T-cell (primary cell): ENCODE data around the gene ZNF175. TPM values are rescaled to one million over a fixed set of nuclear protein-coding genes. Genes with fewer than 3 reads are reported as not detected.

ENCODE experiments used
- ATAC-seq, 4 experiments: fragments of 200-7000 bp in 3 of 4; fragments of 150-1000 bp in 1 of 4; cut with Tn5 transposase; replicated peaks in 1 of 4; 1 replicate in 3 of 4; 2 replicates in 1 of 4; pipeline ENCODE4 v1.10.0; 2021; ENCODE audit warnings: moderate library complexity in 3 of 4, mild to moderate bottlenecking in 2 of 4, moderate number of reproducible peaks in 1 of 4
- CTCF ChIA-PET, 2 donors: fragments of 300-600 bp; sonication (Branson Sonifier 250); formaldehyde crosslinking; loops; one replicate each; lab custom pipeline; 2022; ENCODE audit warnings: antibody characterized with exemption in 2 of 2; lab: Charles Lee
- POLR2A ChIA-PET, 2 donors: fragments of 300-600 bp; sonication (Branson Sonifier 250); formaldehyde crosslinking; loops; one replicate each; lab custom pipeline; 2022; ENCODE audit warnings: antibody characterized with exemption in 2 of 2; lab: Charles Lee
- DNase-seq, 35 experiments: peaks; one replicate each; pipeline versions ENCODE4 v3.0.0 to v3.0.0-alpha.2; 2013 to 2023
- H3K27ac ChIP-seq: one replicate; pipeline ENCODE4 v1.5.1; 2013; ENCODE audit warnings: low read length
- H3K27me3 ChIP-seq, 2 experiments: replicated peaks in 1 of 2; 1 replicate in 1 of 2; 2 replicates in 1 of 2; pipeline versions ENCODE4 v1.6.1 to v1.7.0; 2013; ENCODE audit warnings: low read length in 1 of 2, mixed read lengths in 1 of 2; ENCODE audit not compliant: control insufficient read depth in 2 of 2, insufficient read depth in 2 of 2; ENCODE audit errors: extremely low read depth in 1 of 2
- H3K36me3 ChIP-seq, 2 donors: 1 replicate in 1 of 2; 2 replicates in 1 of 2; pipeline versions ENCODE4 v1.6.1 to v1.7.0; 2013; ENCODE audit warnings: low read length in 1 of 2; ENCODE audit not compliant: control insufficient read depth in 2 of 2, insufficient read depth in 1 of 2; ENCODE audit errors: extremely low read depth in 1 of 2
- H3K4me1 ChIP-seq, 2 experiments: 1 replicate in 1 of 2; 2 replicates in 1 of 2; pipeline versions ENCODE4 v1.6.1 to v1.7.0; 2013; ENCODE audit warnings: low read length in 2 of 2, mixed read lengths in 1 of 2; ENCODE audit not compliant: insufficient read depth in 2 of 2, control insufficient read depth in 1 of 2; ENCODE audit errors: extremely low read depth in 1 of 2
- H3K4me3 ChIP-seq, 2 donors: 1 replicate in 1 of 2; 2 replicates in 1 of 2; pipeline versions ENCODE4 v1.5.1 to v1.7.0; 2013; ENCODE audit warnings: mild to moderate bottlenecking in 2 of 2, low read length in 1 of 2, moderate library complexity in 1 of 2; ENCODE audit not compliant: control insufficient read depth in 1 of 2; ENCODE audit errors: extremely low read depth in 1 of 2
- H3K9me3 ChIP-seq: 2 replicates; pipeline ENCODE4 v1.7.0; 2013
- H3K27ac Mint-ChIP-seq, 2 donors: one replicate each; pipeline ENCODE4 v1.8.0; 2020 to 2021; ENCODE audit warnings: mild to moderate bottlenecking in 2 of 2, mixed read lengths in 2 of 2
- H3K27me3 Mint-ChIP-seq, 2 donors: one replicate each; pipeline ENCODE4 v1.8.0; 2021 to 2022; ENCODE audit warnings: mixed read lengths in 2 of 2
- H3K36me3 Mint-ChIP-seq: one replicate; pipeline ENCODE4 v1.8.0; 2021; ENCODE audit warnings: mixed read lengths
- H3K4me1 Mint-ChIP-seq, 3 donors: one replicate each; pipeline ENCODE4 v1.8.0; 2020 to 2022; ENCODE audit warnings: mixed read lengths in 3 of 3, mild to moderate bottlenecking in 1 of 3
- H3K4me3 Mint-ChIP-seq, 3 donors: one replicate each; pipeline ENCODE4 v1.8.0; 2020 to 2022; ENCODE audit warnings: mild to moderate bottlenecking in 3 of 3, mixed read lengths in 3 of 3, moderate library complexity in 3 of 3
- H3K9me3 Mint-ChIP-seq, 3 donors: one replicate each; pipeline ENCODE4 v1.8.0; 2020 to 2022; ENCODE audit warnings: mixed read lengths in 3 of 3
- WGBS: methylation state at CpG from one replicate; pipeline ENCODE4 v1.1.5; 2013; ENCODE audit warnings: missing lambda C conversion rate; ENCODE audit not compliant: insufficient coverage; 5-methylcytosine and 5-hydroxymethylcytosine counted together
- total RNA-seq, 35 experiments: library from RNA in 6 of 35; stranded (reverse) in 6 of 35; fragments of 120-200 nt in 1 of 35; gene quantifications; one replicate each; pipeline versions ENCODE4 v1.2.1 to v1.2.4 and lab custom pipeline; 2013 to 2026

ZNF175 gene
- total RNA-seq, 5 donors from 2014 or later (not counting 1 experiment from before 2014, with no cell fraction given), result 6.7 to 16.8 (median 12.3) TPM

DNA sequence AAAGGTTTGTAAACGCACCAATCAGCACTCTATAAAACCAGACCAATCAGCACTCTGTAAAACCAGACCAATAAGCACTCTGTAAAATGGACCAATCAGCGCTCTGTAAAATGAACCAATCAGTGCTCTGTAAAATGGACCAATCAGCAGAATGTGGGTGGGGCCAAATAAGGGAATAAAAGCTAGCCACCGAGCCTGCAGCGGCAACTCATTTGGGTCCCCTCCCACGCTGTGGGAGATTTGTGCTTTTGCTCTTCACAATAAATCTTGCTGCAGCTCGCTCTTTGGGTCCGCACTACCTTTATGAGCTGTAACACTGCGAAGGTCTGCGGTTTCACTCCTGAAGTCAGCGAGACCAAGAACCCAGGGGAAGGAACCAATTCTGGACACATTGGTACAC lies 28.0 kb downstream of the ZNF175 start:
- H3K9me3 Mint-ChIP-seq, result peaks cover 0 to 5% (median 0%) of the 10 kb centered on the region in 3 donors
- no peaks in the 10 kb centered on the region for H3K36me3 ChIP-seq
- H3K4me1 Mint-ChIP-seq, result peaks cover 14 to 19% (median 15%) of the 10 kb centered on the region in 3 donors
- DNase-seq (no peak), ATAC-seq (no peak)
- no peak overlapping the region for H3K27ac Mint-ChIP-seq
- no peak overlapping the region for H3K27ac ChIP-seq
- no peak overlapping the region for H3K4me3 ChIP-seq
- H3K4me3 Mint-ChIP-seq, result no peak overlapping the region
- peaks cover 35 to 51% of the 10 kb centered on the region in 2 donors for H3K27me3 Mint-ChIP-seq
- POLR2A ChIA-PET, result no interaction called here
- H3K9me3 ChIP-seq, result no peaks in the 10 kb centered on the region
- WGBS, result 96% methylated on average over 9 of the region's 10 CpGs
- H3K36me3 Mint-ChIP-seq, result peaks cover 7% of the 10 kb centered on the region
- H3K4me1 ChIP-seq, result peaks cover 4 to 15% of the 10 kb centered on the region in 2 experiments
- CTCF ChIA-PET, result no interaction called here
- H3K27me3 ChIP-seq, result peaks cover 0 to 36% of the 10 kb centered on the region in 2 experiments

GRCh38 chr19:51600940-51601580 lies 30.0 kb downstream of the ZNF175 start:
- Histone ChIP-seq H3K36me3 (no peaks in the 10 kb centered on the region), H3K4me3 (no peak overlapping the region), H3K4me1 (peaks cover 0 to 6% of the 10 kb centered on the region in 2 experiments), H3K27me3 (peaks cover 4 to 39% of the 10 kb centered on the region in 2 experiments), H3K27ac (no peak overlapping the region), H3K9me3 (no peaks in the 10 kb centered on the region)
- H3K4me3 Mint-ChIP-seq, result no peak overlapping the region
- ChIA-PET CTCF (no interaction called here), POLR2A (no interaction called here)
- WGBS, result 17% methylated on average over 52 of the region's 59 CpGs
- H3K4me1 Mint-ChIP-seq, result peaks cover 0 to 6% (median 2%) of the 10 kb centered on the region in 3 donors
- peak in 3 of 4 experiments; percentile 31 to 53 (median 33) for ATAC-seq
- H3K27me3 Mint-ChIP-seq, result peaks cover 42 to 50% of the 10 kb centered on the region in 2 donors
- no peak overlapping the region for H3K27ac Mint-ChIP-seq
- peaks cover 7% of the 10 kb centered on the region for H3K36me3 Mint-ChIP-seq
- H3K9me3 Mint-ChIP-seq, result no peaks in the 10 kb centered on the region
- peak in 8 of 35 experiments; percentile 4 to 25 (median 16) for DNase-seq

- peaks cover 0 to 6% of the 10 kb centered on the region in 2 experiments for H3K4me1 ChIP-seq
- peaks cover 7% of the 10 kb centered on the region for H3K36me3 Mint-ChIP-seq
- H3K9me3 Mint-ChIP-seq, result peaks cover 0 to 2% (median 0%) of the 10 kb centered on the region in 3 donors
- H3K27ac Mint-ChIP-seq, result no peak overlapping the region
- H3K4me3 Mint-ChIP-seq, result no peak overlapping the region
- CTCF ChIA-PET, result no interaction called here
- no peak overlapping the region for H3K4me3 ChIP-seq
- ATAC-seq (no peak), DNase-seq (no peak)
- no peak overlapping the region for H3K27ac ChIP-seq
- POLR2A ChIA-PET, result no interaction called here
- H3K9me3 ChIP-seq, result no peaks in the 10 kb centered on the region
- no peaks in the 10 kb centered on the region for H3K36me3 ChIP-seq
- 98% methylated on average over 13 of the region's 20 CpGs for WGBS
- H3K27me3 ChIP-seq, result peaks cover 4 to 35% of the 10 kb centered on the region in 2 experiments
- H3K4me1 Mint-ChIP-seq, result peaks cover 0 to 8% (median 2%) of the 10 kb centered on the region in 3 donors
- peaks cover 33 to 42% of the 10 kb centered on the region in 2 donors for H3K27me3 Mint-ChIP-seq
Measured at GRCh38 chr19:51602189-51602854, 31.2 kb downstream of the ZNF175 start.

- no peak overlapping the region for H3K4me3 Mint-ChIP-seq
- no peaks in the 10 kb centered on the region for H3K36me3 ChIP-seq
- ChIA-PET CTCF (no interaction called here), POLR2A (no interaction called here)
- peaks cover 3% of the 10 kb centered on the region for H3K36me3 Mint-ChIP-seq
- H3K9me3 ChIP-seq, result no peaks in the 10 kb centered on the region
- ATAC-seq (peak in 1 of 4 experiments; percentile 19), DNase-seq (peak in 1 of 35 experiments; percentile 29)
- no peak overlapping the region for H3K4me3 ChIP-seq
- WGBS, result 24% methylated on average over 2 of the region's 6 CpGs
- peaks cover 0 to 6% (median 6%) of the 10 kb centered on the region in 3 donors for H3K9me3 Mint-ChIP-seq
- H3K27ac Mint-ChIP-seq, result no peak overlapping the region
- peaks cover 29 to 42% of the 10 kb centered on the region in 2 donors for H3K27me3 Mint-ChIP-seq
- peaks cover 0 to 5% (median 0%) of the 10 kb centered on the region in 3 donors for H3K4me1 Mint-ChIP-seq
- no peaks in the 10 kb centered on the region for H3K4me1 ChIP-seq
- no peak overlapping the region for H3K27ac ChIP-seq
- H3K27me3 ChIP-seq, result peaks cover 4 to 10% of the 10 kb centered on the region in 2 experiments
Measured at GRCh38 chr19:51607077-51607476, 36.0 kb downstream of the ZNF175 start.

DNA sequence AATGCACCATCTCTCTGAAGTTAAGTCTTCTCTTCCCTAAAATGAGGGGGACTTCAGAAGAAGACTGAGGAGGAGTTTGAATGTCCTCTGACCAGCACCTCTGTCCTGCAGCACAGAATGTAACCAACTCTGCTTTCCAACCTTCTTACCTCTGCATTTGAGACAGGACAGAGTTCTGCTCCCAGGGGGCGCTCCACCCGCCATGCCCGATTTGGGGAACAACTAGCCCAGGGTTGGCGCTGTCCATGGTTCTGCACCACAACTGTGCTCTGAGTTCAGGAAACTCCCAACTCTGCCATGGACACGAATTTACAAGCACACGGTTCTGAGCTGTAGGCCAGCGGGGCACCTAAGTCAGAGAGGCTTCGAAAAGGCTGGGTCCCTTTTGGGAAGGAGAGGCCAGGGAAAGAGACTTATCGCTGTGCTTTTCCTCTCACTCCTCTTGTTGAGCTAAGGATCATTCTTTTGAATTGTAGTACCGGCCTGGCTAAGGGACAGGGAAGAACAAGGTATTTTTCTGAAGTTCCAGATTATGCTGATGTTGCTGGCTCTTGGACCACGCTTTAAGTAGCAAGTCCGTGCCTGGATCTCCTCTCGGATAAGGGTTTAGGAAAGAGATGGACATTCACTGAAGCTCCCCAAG lies 37.0 kb downstream of the ZNF175 start:
- Mint-ChIP-seq H3K27me3 (peaks cover 37 to 42% of the 10 kb centered on the region in 2 donors), H3K9me3 (peaks cover 9 to 15% (median 13%) of the 10 kb centered on the region in 3 donors), H3K27ac (no peak overlapping the region), H3K4me1 (peaks cover 0 to 2% (median 0%) of the 10 kb centered on the region in 3 donors), H3K36me3 (peaks cover 5% of the 10 kb centered on the region), H3K4me3 (no peak overlapping the region)
- no peak overlapping the region for H3K27ac ChIP-seq
- H3K4me1 ChIP-seq, result no peaks in the 10 kb centered on the region
- H3K9me3 ChIP-seq, result no peaks in the 10 kb centered on the region
- H3K4me3 ChIP-seq, result no peak overlapping the region
- DNase-seq (peak in 31 of 35 experiments; percentile 14 to 64 (median 39)), ATAC-seq (peak in 1 of 4 experiments; percentile 23)
- H3K27me3 ChIP-seq, result peaks cover 4 to 11% of the 10 kb centered on the region in 2 experiments
- ChIA-PET POLR2A (no interaction called here), CTCF (no interaction called here)
- 30% methylated on average over 10 of the region's 13 CpGs for WGBS
- H3K36me3 ChIP-seq, result no peaks in the 10 kb centered on the region

- Histone ChIP-seq H3K27me3 (peaks cover 0 to 28% of the 10 kb centered on the region in 2 experiments), H3K4me3 (no peak overlapping the region), H3K4me1 (no peaks in the 10 kb centered on the region), H3K27ac (no peak overlapping the region), H3K9me3 (no peaks in the 10 kb centered on the region), H3K36me3 (no peaks in the 10 kb centered on the region)
- 40% methylated on average over 1 of the region's 1 CpG for WGBS
- peaks cover 44 to 60% of the 10 kb centered on the region in 2 donors for H3K27me3 Mint-ChIP-seq
- DNase-seq (no peak), ATAC-seq (no peak)
- ChIA-PET CTCF (no interaction called here), POLR2A (no interaction called here)
- peaks cover 4% of the 10 kb centered on the region for H3K36me3 Mint-ChIP-seq
- peaks cover 10 to 21% (median 13%) of the 10 kb centered on the region in 3 donors for H3K9me3 Mint-ChIP-seq
- H3K4me1 Mint-ChIP-seq, result peaks cover 0 to 2% (median 0%) of the 10 kb centered on the region in 3 donors
- H3K4me3 Mint-ChIP-seq, result no peak overlapping the region
- H3K27ac Mint-ChIP-seq, result no peak overlapping the region
Measured at GRCh38 chr19:51610576-51610975, 39.5 kb downstream of the ZNF175 start.
